Prostate gland (tissue), 2 donors: Measurements from ENCODE around the gene SLC6A11. TPM values are rescaled to one million over a fixed set of nuclear protein-coding genes. Genes with fewer than 3 reads are reported as not detected.

Experiments used
- DNase-seq: peaks from one replicate; pipeline ENCODE4 v3.0.0-alpha.2; 2019; ENCODE audit warnings: low spot score
- H3K27ac ChIP-seq, 2 donors: fragments of 200-600 bp; sonication (generic); 2 replicates each; pipeline ENCODE4 v1.5.1; 2017 to 2019
- H3K27me3 ChIP-seq: fragments of 200-600 bp; sonication (generic); replicated peaks from 2 replicates; pipeline ENCODE4 v1.5.1; 2019; ENCODE audit not compliant: insufficient read depth
- H3K36me3 ChIP-seq, 2 donors: fragments of 200-600 bp; sonication (generic); 1 replicate in 1 of 2; 2 replicates in 1 of 2; pipeline versions ENCODE4 v1.5.1 to v1.8.1; 2017 to 2019
- H3K4me1 ChIP-seq: fragments of 200-600 bp; sonication (generic); replicated peaks from 2 replicates; pipeline ENCODE4 v1.5.1; 2019
- H3K4me3 ChIP-seq, 2 donors: fragments of 200-600 bp; sonication (generic); 2 replicates each; pipeline ENCODE4 v1.5.1; 2017 to 2019
- H3K9me3 ChIP-seq: fragments of 200-600 bp; sonication (generic); 2 replicates; pipeline ENCODE4 v1.5.1; 2017
- POLR2A ChIP-seq: fragments of 450-650 bp; IDR thresholded peaks from one replicate; pipeline ENCODE4 v1.6.1; 2016; ENCODE audit warnings: antibody characterized with exemption, mild to moderate bottlenecking
- POLR2AphosphoS5 ChIP-seq: sonication (generic); formaldehyde crosslinking; IDR thresholded peaks from one replicate; pipeline ENCODE4 v1.6.1; 2017; ENCODE audit warnings: antibody characterized with exemption
- WGBS: methylation state at CpG from one replicate; pipeline ENCODE4 v1.1.5; 2018; 5-methylcytosine and 5-hydroxymethylcytosine counted together
- intact Hi-C: fragments of 100-400 bp; cut with DNase I; formaldehyde crosslinking; loops from one replicate; pipeline ENCODE4 v1.14.2; 2022
- total RNA-seq, 2 donors: library from RNA; depleted of rRNA; stranded (reverse); fragments of >200 nt; gene quantifications; one replicate each; pipeline ENCODE4 v1.1.0, GENCODE V29; 2016
- TF ChIP-seq, protein P1 (sequence below), 4 experiments: fragments of 200-600 bp in 2 of 4; fragments of 450-650 bp in 2 of 4; sonication (generic) in 2 of 4; IDR thresholded peaks; 1 replicate in 3 of 4; 2 replicates in 1 of 4; pipeline ENCODE4 v1.5.1; 2016 to 2019; ENCODE audit warnings: antibody characterized with exemption in 4 of 4, mild to moderate bottlenecking in 2 of 4, moderate library complexity in 2 of 4

The SLC6A11 gene
- total RNA-seq, 2 donors from 2014 or later: 3.6 to 6.9 TPM

DNA sequence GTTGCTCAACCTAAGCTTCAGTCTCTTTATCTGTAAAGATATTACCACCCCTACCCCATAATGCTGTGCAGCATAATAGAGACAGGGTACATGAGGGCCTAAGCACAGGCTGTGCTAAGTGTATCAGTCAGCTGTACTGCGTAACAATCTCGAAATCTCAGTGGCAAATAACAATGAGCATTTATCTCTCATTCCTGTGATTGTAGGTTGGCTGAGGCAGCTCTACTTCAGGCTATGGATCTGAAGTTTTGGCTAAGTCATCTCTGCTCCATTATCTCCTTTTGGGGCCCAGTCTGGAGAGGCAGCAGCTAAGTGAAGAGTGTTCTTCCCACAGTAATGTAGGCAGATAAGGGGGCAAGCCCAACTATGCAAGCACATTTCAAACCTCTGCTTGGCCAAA lies 7.1 kb upstream of the SLC6A11 start:
- Histone ChIP-seq H3K27me3 (no peaks in the 10 kb centered on the region), H3K4me3 (no peak overlapping the region), H3K36me3 (no peaks in the 10 kb centered on the region), H3K27ac (no peak overlapping the region), H3K9me3 (no peaks in the 10 kb centered on the region), H3K4me1 (no peaks in the 10 kb centered on the region)
- TF ChIP-seq, protein P1, sequence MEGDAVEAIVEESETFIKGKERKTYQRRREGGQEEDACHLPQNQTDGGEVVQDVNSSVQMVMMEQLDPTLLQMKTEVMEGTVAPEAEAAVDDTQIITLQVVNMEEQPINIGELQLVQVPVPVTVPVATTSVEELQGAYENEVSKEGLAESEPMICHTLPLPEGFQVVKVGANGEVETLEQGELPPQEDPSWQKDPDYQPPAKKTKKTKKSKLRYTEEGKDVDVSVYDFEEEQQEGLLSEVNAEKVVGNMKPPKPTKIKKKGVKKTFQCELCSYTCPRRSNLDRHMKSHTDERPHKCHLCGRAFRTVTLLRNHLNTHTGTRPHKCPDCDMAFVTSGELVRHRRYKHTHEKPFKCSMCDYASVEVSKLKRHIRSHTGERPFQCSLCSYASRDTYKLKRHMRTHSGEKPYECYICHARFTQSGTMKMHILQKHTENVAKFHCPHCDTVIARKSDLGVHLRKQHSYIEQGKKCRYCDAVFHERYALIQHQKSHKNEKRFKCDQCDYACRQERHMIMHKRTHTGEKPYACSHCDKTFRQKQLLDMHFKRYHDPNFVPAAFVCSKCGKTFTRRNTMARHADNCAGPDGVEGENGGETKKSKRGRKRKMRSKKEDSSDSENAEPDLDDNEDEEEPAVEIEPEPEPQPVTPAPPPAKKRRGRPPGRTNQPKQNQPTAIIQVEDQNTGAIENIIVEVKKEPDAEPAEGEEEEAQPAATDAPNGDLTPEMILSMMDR (IDR thresholded peaks at IDR 0.05): no peak
- WGBS: 88% methylated on average over 2 of the region's 2 CpGs
- no peak for DNase-seq
- intact Hi-C loops: no loop called here

DNA sequence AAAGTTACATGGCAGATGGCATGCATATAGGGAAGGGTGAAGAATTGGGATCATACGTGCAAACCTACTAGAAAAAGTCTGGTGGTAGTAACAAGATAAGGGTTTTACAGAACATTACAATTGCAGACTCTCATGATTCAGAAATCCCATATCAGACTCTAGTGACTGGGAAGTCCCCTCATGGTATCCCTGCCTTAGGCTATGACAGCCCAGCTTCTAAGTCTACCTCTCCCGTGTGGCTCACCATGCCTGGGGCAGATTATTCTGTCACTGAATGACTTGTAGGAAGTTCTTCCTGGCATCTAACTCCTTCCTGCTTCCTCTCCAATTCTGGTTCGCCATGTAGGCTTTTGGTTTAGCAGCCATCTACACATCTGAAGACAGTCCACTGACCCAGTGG lies 5.7 kb upstream of the SLC6A11 start:
- WGBS: 87% methylated on average over 3 of the region's 3 CpGs
- Histone ChIP-seq H3K27me3 (no peaks in the 10 kb centered on the region), H3K4me1 (no peaks in the 10 kb centered on the region), H3K27ac (no peak overlapping the region), H3K9me3 (no peaks in the 10 kb centered on the region), H3K36me3 (no peaks in the 10 kb centered on the region), H3K4me3 (no peak overlapping the region)
- intact Hi-C loops: no loop called here
- DNase-seq: no peak
- TF ChIP-seq POLR2AphosphoS5: no peak
- TF ChIP-seq, protein P1 (IDR thresholded peaks at IDR 0.05): no peak

DNA sequence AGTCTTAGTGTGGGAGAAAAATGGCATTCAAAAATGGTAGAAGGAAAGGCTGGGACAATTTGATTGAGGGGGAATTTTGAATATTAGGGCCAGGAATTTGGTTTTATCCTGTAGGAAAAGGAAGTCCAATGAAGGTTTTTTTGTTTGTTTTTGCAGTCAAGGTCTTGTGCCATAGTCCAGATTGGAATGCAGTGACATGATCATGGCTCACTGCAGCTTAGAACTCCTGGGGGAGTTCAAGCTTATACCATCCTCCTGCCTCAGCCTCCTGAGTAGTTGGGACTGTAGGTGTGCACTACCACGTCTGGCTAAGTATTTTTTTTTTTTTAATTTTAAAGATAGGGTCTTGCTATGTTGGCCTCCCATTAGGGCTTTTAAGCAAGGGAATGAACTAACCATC lies 2.6 kb upstream of the SLC6A11 start:
- H3K27me3 ChIP-seq: no peaks in the 10 kb centered on the region
- no peak overlapping the region for H3K4me3 ChIP-seq
- H3K36me3 ChIP-seq: no peaks in the 10 kb centered on the region
- no peaks in the 10 kb centered on the region for H3K9me3 ChIP-seq
- H3K4me1 ChIP-seq: no peaks in the 10 kb centered on the region
- WGBS: 56% methylated on average over 1 of the region's 1 CpG
- H3K27ac ChIP-seq: no peak overlapping the region
- no peak for TF ChIP-seq POLR2AphosphoS5
- TF ChIP-seq, protein P1 (IDR thresholded peaks at IDR 0.05): no peak
- TF ChIP-seq POLR2A: no peak
- intact Hi-C loops: no loop called here
- no peak for DNase-seq

DNA sequence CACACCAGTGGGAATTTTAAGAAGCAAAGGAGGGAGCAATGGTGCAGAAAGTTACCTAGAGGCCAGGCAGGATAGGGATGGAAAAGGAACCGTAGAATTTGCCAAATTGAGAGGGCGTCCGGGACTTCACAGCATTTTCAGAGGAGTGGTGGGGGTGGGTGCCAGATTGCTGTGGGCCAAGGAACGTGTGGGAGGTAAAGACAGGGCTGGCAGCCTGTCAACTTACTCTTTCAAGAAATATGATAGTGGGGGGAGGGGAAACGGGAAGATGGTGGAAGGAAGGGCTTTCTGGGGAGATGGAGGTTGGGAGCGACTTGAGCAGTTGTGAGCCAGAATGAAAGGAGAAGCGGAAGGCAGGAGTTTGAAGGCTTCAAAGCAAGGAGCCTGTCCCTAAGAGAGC lies 1.4 kb upstream of the SLC6A11 start:
- H3K27ac ChIP-seq: no peak overlapping the region
- no peaks in the 10 kb centered on the region for H3K9me3 ChIP-seq
- TF ChIP-seq POLR2AphosphoS5 (no peak), POLR2A (no peak)
- TF ChIP-seq, protein P1 (IDR thresholded peaks at IDR 0.05): no peak
- no peaks in the 10 kb centered on the region for H3K4me1 ChIP-seq
- H3K4me3 ChIP-seq: no peak overlapping the region
- H3K36me3 ChIP-seq: no peaks in the 10 kb centered on the region
- H3K27me3 ChIP-seq: no peaks in the 10 kb centered on the region
- DNase-seq: no peak
- intact Hi-C loops: no loop called here
- 72% methylated on average over 7 of the region's 7 CpGs for WGBS

DNA sequence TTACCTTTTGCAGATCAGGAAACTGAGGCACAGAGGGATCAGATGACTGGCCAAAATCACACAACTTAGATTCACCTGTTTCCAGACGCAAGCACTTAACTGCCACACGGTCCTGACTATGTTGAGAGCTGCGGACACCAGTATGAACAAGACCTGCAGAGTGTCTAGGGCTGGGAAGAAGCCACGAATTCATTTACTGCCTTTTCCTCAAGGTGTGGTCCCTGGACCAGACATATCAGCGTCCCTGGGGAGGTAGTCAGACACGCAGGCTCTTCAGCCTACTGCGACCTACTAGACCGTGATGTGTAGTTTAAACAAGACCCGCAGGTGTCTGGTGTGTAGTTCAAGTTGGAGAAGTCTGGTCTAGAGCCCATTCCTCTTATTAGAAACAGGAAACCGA lies 541 bp upstream of the SLC6A11 start:
- Histone ChIP-seq H3K27me3 (no peaks in the 10 kb centered on the region), H3K4me1 (no peaks in the 10 kb centered on the region), H3K27ac (no peak overlapping the region), H3K4me3 (peak overlapping the region; percentile 28 to 32), H3K36me3 (no peaks in the 10 kb centered on the region), H3K9me3 (no peaks in the 10 kb centered on the region)
- no peak for DNase-seq
- TF ChIP-seq POLR2AphosphoS5 (no peak), POLR2A (no peak)
- TF ChIP-seq, protein P1 (IDR thresholded peaks at IDR 0.05): no peak
- WGBS: 64% methylated on average over 10 of the region's 10 CpGs
- intact Hi-C loops: no loop called here
